Peyer's patch (tissue), 4 donors: ENCODE results near the gene CNFN. TPM values are rescaled to one million over a fixed set of nuclear protein-coding genes. Genes with fewer than 3 reads are reported as not detected.

Experiments
- DNase-seq, 3 donors: peaks; one replicate each; pipeline ENCODE4 v3.0.0-alpha.2; 2017 to 2019
- H3K27ac ChIP-seq, 4 donors: fragments of 200-600 bp; sonication (generic); one replicate each; pipeline ENCODE4 v1.5.1; 2016 to 2019
- H3K27me3 ChIP-seq, 2 donors: fragments of 200-600 bp; sonication (generic); one replicate each; pipeline ENCODE4 v1.5.1; 2019
- H3K36me3 ChIP-seq, 3 donors: fragments of 200-600 bp; sonication (generic); one replicate each; pipeline ENCODE4 v1.5.1; 2016 to 2019
- H3K4me1 ChIP-seq, 4 donors: fragments of 200-600 bp; sonication (generic); one replicate each; pipeline ENCODE4 v1.5.1; 2016 to 2019
- H3K4me3 ChIP-seq, 4 donors: fragments of 200-600 bp; sonication (generic); 1 replicate in 3 of 4; 2 replicates in 1 of 4; pipeline ENCODE4 v1.5.1; 2016 to 2019; ENCODE audit warnings: mild to moderate bottlenecking in 1 of 4
- H3K9me3 ChIP-seq, 4 donors: fragments of 200-600 bp; sonication (generic); one replicate each; pipeline ENCODE4 v1.5.1; 2016 to 2019; ENCODE audit warnings: mild to moderate bottlenecking in 1 of 4
- POLR2A ChIP-seq, 2 donors: fragments of 450-650 bp; IDR thresholded peaks; one replicate each; pipeline ENCODE4 v1.5.1; 2017; ENCODE audit warnings: antibody characterized with exemption in 2 of 2, mild to moderate bottlenecking in 2 of 2, moderate library complexity in 2 of 2
- total RNA-seq, 4 donors: library from RNA; depleted of rRNA; stranded (reverse); fragments of >200 nt; gene quantifications; one replicate each; pipeline ENCODE4 v1.1.0, GENCODE V29; 2016
- TF ChIP-seq, protein P1 (sequence below), 6 experiments: fragments of 450-650 bp in 4 of 6; fragments of 200-600 bp in 2 of 6; sonication (generic) in 1 of 6; IDR thresholded peaks; one replicate each; pipeline ENCODE4 v1.5.1; 2017 to 2019; ENCODE audit warnings: antibody characterized with exemption in 6 of 6, mild to moderate bottlenecking in 3 of 6, moderate library complexity in 1 of 6

Gene CNFN
- total RNA-seq, 4 donors from 2014 or later, result 3.8 TPM; not detected in 3

GRCh38 chr19:42409477-42409876 lies 19.4 kb upstream of the CNFN start:
- H3K9me3 ChIP-seq, result no peaks in the 10 kb centered on the region
- no peaks in the 10 kb centered on the region for H3K4me1 ChIP-seq
- H3K4me3 ChIP-seq, result no peak overlapping the region
- no peaks in the 10 kb centered on the region for H3K27me3 ChIP-seq
- TF ChIP-seq POLR2A (IDR thresholded peaks at IDR 0.05), result no peak
- TF ChIP-seq, protein P1, sequence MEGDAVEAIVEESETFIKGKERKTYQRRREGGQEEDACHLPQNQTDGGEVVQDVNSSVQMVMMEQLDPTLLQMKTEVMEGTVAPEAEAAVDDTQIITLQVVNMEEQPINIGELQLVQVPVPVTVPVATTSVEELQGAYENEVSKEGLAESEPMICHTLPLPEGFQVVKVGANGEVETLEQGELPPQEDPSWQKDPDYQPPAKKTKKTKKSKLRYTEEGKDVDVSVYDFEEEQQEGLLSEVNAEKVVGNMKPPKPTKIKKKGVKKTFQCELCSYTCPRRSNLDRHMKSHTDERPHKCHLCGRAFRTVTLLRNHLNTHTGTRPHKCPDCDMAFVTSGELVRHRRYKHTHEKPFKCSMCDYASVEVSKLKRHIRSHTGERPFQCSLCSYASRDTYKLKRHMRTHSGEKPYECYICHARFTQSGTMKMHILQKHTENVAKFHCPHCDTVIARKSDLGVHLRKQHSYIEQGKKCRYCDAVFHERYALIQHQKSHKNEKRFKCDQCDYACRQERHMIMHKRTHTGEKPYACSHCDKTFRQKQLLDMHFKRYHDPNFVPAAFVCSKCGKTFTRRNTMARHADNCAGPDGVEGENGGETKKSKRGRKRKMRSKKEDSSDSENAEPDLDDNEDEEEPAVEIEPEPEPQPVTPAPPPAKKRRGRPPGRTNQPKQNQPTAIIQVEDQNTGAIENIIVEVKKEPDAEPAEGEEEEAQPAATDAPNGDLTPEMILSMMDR (IDR thresholded peaks at IDR 0.05), result no peak
- no peak for DNase-seq
- H3K27ac ChIP-seq, result no peak overlapping the region
- peaks cover 0 to 25% (median 0%) of the 10 kb centered on the region in 3 donors for H3K36me3 ChIP-seq

GRCh38 chr19:42407816-42408175 lies 17.7 kb upstream of the CNFN start:
- Histone ChIP-seq H3K27ac (no peak overlapping the region), H3K4me1 (no peaks in the 10 kb centered on the region), H3K27me3 (no peaks in the 10 kb centered on the region), H3K9me3 (no peaks in the 10 kb centered on the region), H3K36me3 (peaks cover 0 to 28% (median 0%) of the 10 kb centered on the region in 3 donors), H3K4me3 (no peak overlapping the region)
- TF ChIP-seq, protein P1 (IDR thresholded peaks at IDR 0.05), result no peak
- TF ChIP-seq POLR2A (IDR thresholded peaks at IDR 0.05), result no peak
- no peak for DNase-seq

DNA sequence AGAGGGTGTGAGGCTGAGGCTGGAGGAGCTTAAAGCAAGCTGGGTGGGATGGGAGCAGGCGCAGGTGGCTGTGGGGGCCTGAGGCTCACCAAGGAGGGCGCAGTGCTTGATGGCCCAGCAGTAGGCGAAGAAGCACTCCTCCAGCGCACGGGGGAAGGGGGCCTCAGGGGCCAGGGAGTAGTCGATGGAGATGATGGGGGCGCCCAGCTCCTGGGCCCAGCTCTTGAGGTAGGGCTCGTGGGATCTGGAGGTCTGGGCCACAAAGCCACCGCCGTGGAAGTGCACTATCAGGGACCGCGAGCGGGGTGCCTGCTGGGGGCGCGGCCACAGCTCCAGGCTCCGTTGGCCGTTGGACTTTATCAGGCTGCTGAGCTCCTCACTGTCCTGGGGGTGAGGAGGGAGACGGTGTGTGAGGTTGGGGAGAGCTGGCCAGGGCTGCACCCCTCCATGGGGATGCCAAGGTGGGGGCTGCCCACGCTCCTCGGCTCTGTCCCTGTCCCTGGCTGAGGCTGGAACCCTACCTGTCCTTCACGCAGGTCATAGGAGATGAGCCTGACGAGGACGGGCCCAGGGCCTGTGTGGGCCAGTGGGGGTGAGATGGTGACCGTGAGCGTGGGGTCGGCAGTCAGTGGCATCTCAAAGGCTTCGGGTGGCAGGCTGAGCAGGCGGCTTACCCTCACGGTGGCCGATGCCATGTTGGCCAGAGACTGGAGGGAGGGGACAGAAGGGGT lies 17.2 kb upstream of the CNFN start:
- Histone ChIP-seq H3K36me3 (peaks cover 0 to 28% (median 0%) of the 10 kb centered on the region in 3 donors), H3K9me3 (no peaks in the 10 kb centered on the region), H3K4me1 (peaks cover 0 to 2% (median 0%) of the 10 kb centered on the region in 4 donors), H3K27me3 (no peaks in the 10 kb centered on the region), H3K4me3 (no peak overlapping the region), H3K27ac (no peak overlapping the region)
- no peak for DNase-seq
- TF ChIP-seq, protein P1 (IDR thresholded peaks at IDR 0.05), result no peak
- TF ChIP-seq POLR2A (IDR thresholded peaks at IDR 0.05), result no peak

DNA sequence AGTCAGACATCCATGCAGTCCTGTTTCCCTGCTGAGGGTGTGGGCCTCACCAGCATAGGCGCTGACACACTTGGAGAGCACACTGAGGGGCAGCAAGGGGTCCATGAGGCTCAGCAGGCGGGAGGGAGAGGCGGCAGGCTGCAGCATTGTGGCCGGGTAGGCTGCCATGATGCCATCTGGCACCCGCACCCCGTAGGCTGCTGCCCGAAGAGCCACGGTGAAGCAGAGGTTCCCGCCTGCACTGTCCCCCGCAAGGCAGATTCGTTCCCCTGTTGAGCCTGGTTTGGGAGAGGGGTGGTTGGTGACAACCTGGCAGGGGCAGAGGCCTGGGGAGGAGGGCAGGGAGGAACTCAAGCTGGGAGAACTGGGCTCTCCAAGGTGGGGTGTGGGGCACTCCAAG lies 16.0 kb upstream of the CNFN start:
- TF ChIP-seq, protein P1 (IDR thresholded peaks at IDR 0.05), result no peak
- no peak for TF ChIP-seq POLR2A (IDR thresholded peaks at IDR 0.05)
- H3K27ac ChIP-seq, result no peak overlapping the region
- H3K4me3 ChIP-seq, result no peak overlapping the region
- H3K4me1 ChIP-seq, result peaks cover 0 to 6% (median 0%) of the 10 kb centered on the region in 4 donors
- no peaks in the 10 kb centered on the region for H3K9me3 ChIP-seq
- H3K36me3 ChIP-seq, result peaks cover 0 to 28% (median 0%) of the 10 kb centered on the region in 3 donors
- H3K27me3 ChIP-seq, result no peaks in the 10 kb centered on the region
- no peak for DNase-seq

DNA sequence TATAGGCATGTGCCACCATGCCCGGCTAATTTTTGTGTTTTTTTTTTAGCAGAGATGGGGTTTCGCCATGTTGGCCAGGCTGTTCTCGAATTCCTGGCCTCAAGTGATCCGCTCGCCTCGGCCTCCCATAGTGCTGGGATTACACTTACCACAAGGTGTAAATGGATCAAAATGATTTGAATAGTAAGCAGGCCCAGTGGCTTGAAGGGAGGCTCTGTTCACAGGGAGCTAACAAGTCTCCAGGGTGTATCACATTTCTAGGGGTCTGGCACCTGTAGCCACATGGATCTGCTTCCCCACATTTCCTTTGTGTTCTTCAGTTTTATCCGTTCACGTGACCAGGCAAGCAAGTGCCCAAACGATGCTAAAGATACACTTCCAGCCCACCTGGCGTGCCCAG lies 13.5 kb upstream of the CNFN start:
- H3K27ac ChIP-seq, result no peak overlapping the region
- H3K36me3 ChIP-seq, result peaks cover 0 to 28% (median 0%) of the 10 kb centered on the region in 3 donors
- H3K27me3 ChIP-seq, result no peaks in the 10 kb centered on the region
- no peaks in the 10 kb centered on the region for H3K9me3 ChIP-seq
- peaks cover 0 to 6% (median 0%) of the 10 kb centered on the region in 4 donors for H3K4me1 ChIP-seq
- DNase-seq, result no peak
- TF ChIP-seq, protein P1 (IDR thresholded peaks at IDR 0.05), result no peak
- no peak for TF ChIP-seq POLR2A (IDR thresholded peaks at IDR 0.05)
- no peak overlapping the region for H3K4me3 ChIP-seq
